ENCODE data around the gene SPATA9. TPM values are rescaled to one million over a fixed set of nuclear protein-coding genes. Genes with fewer than 3 reads are reported as not detected.

The SPATA9 gene
- total RNA-seq, 1 donor from 2014 or later = not detected

GRCh38 chr5:95664204-95664786 lies 18.5 kb downstream of the SPATA9 start:
- no peak overlapping the region for H3K4me3 ChIP-seq (ENCODE audit: low read depth, low read length)
- peak; percentile 74 for TF ChIP-seq CTCF (conservative IDR thresholded peaks at IDR 0.05; ENCODE audit: low read depth, low read length)
- no peak for DNase-seq (ENCODE audit: low read depth)

- no peak for TF ChIP-seq CTCF (conservative IDR thresholded peaks at IDR 0.05; ENCODE audit: low read depth, low read length)
- H3K4me3 ChIP-seq (ENCODE audit: low read depth, low read length) = no peak overlapping the region
- DNase-seq (ENCODE audit: low read depth) = no peak
These were observed 19.8 kb downstream of the SPATA9 start for GRCh38 chr5:95662946-95663345.

- no peak for DNase-seq (ENCODE audit: low read depth)
- H3K4me3 ChIP-seq (ENCODE audit: low read depth, low read length) = no peak overlapping the region
- TF ChIP-seq CTCF (conservative IDR thresholded peaks at IDR 0.05; ENCODE audit: low read depth, low read length) = no peak
These were observed 22.7 kb downstream of the SPATA9 start for GRCh38 chr5:95660060-95660459.

- TF ChIP-seq CTCF (conservative IDR thresholded peaks at IDR 0.05; ENCODE audit: low read depth, low read length) = no peak
- no peak for DNase-seq (ENCODE audit: low read depth)
- H3K4me3 ChIP-seq (ENCODE audit: low read depth, low read length) = no peak overlapping the region
These were observed 27.2 kb downstream of the SPATA9 start for GRCh38 chr5:95655575-95655974.

GRCh38 chr5:95654196-95654595 lies 28.6 kb downstream of the SPATA9 start:
- no peak for DNase-seq (ENCODE audit: low read depth)
- H3K4me3 ChIP-seq (ENCODE audit: low read depth, low read length) = no peak overlapping the region
- no peak for TF ChIP-seq CTCF (conservative IDR thresholded peaks at IDR 0.05; ENCODE audit: low read depth, low read length)

- no peak overlapping the region for H3K4me3 ChIP-seq (ENCODE audit: low read depth, low read length)
- TF ChIP-seq CTCF (conservative IDR thresholded peaks at IDR 0.05; ENCODE audit: low read depth, low read length) = no peak
- no peak for DNase-seq (ENCODE audit: low read depth)
These were observed 29.9 kb downstream of the SPATA9 start for GRCh38 chr5:95652849-95653248.

GRCh38 chr5:95649842-95650620 lies 32.8 kb downstream of the SPATA9 start:
- TF ChIP-seq CTCF (conservative IDR thresholded peaks at IDR 0.05; ENCODE audit: low read depth, low read length) = no peak
- DNase-seq (ENCODE audit: low read depth) = no peak
- no peak overlapping the region for H3K4me3 ChIP-seq (ENCODE audit: low read depth, low read length)
